ENCODE data around the gene LCMT2.

The LCMT2 gene

GRCh38 chr15:43329960-43330779 is at the start of gene LCMT2:
LCMT2 (minus strand) TSS chr15:43330573; CDS start chr15:43330489, 84 bp downstream.
- Mint-ChIP-seq H3K36me3 (peaks cover 17% of the 10 kb centered on the region), H3K27ac (peak within 1 kb of the TSS; percentile 97)

GRCh38 chr15:43378601-43379000 is 48.2 kb upstream of the LCMT2 start:
- Mint-ChIP-seq H3K9me3 (no peaks in the 10 kb centered on the region), H3K36me3 (peaks cover 22% of the 10 kb centered on the region), H3K27me3 (no peaks in the 10 kb centered on the region), H3K4me1 (peaks cover 11% of the 10 kb centered on the region), H3K27ac (no peak overlapping the region), H3K4me3 (no peak overlapping the region)

More at GRCh38 chr15:43329960-43330779, at the start of gene LCMT2:
- peaks cover 53% of the 10 kb centered on the region for H3K4me1 Mint-ChIP-seq
- peak within 1 kb of the TSS; percentile 93 for H3K4me3 Mint-ChIP-seq
- no peaks in the 10 kb centered on the region for H3K9me3 Mint-ChIP-seq
- H3K27me3 Mint-ChIP-seq, result no peaks in the 10 kb centered on the region

- Mint-ChIP-seq H3K4me3 (no peak overlapping the region), H3K36me3 (peaks cover 16% of the 10 kb centered on the region), H3K27me3 (no peaks in the 10 kb centered on the region), H3K4me1 (peaks cover 26% of the 10 kb centered on the region), H3K9me3 (no peaks in the 10 kb centered on the region), H3K27ac (no peak overlapping the region)
These were observed 45.8 kb upstream of the LCMT2 start for GRCh38 chr15:43376017-43376705.

GRCh38 chr15:43370975-43371974 is 40.9 kb upstream of the LCMT2 start, which contains the start of the genes TUBGCP4 and ZSCAN29:
TUBGCP4 (plus strand) TSS chr15:43371101; CDS start chr15:43371355, 254 bp downstream.
ZSCAN29 (minus strand) TSS chr15:43371043; CDS start chr15:43369913, 1,130 bp downstream.
- Mint-ChIP-seq H3K27ac (peak within 1 kb of the TSS; percentile 91), H3K4me1 (peaks cover 60% of the 10 kb centered on the region), H3K9me3 (peaks cover 12% of the 10 kb centered on the region), H3K4me3 (peak within 1 kb of the TSS; percentile 92), H3K36me3 (peaks cover 31% of the 10 kb centered on the region), H3K27me3 (no peaks in the 10 kb centered on the region)

- H3K4me3 Mint-ChIP-seq, result peak overlapping the region; percentile 92
- no peaks in the 10 kb centered on the region for H3K27me3 Mint-ChIP-seq
- H3K27ac Mint-ChIP-seq, result peak overlapping the region; percentile 90
- peaks cover 36% of the 10 kb centered on the region for H3K36me3 Mint-ChIP-seq
- H3K9me3 Mint-ChIP-seq, result peaks cover 12% of the 10 kb centered on the region
- peaks cover 61% of the 10 kb centered on the region for H3K4me1 Mint-ChIP-seq
These were observed 40.1 kb upstream of the LCMT2 start for GRCh38 chr15:43370310-43370974.

- peaks cover 7% of the 10 kb centered on the region for H3K4me1 Mint-ChIP-seq
- H3K27ac Mint-ChIP-seq, result no peak overlapping the region
- H3K9me3 Mint-ChIP-seq, result peaks cover 22% of the 10 kb centered on the region
- no peaks in the 10 kb centered on the region for H3K27me3 Mint-ChIP-seq
- H3K36me3 Mint-ChIP-seq, result peaks cover 65% of the 10 kb centered on the region
- no peak overlapping the region for H3K4me3 Mint-ChIP-seq
These were observed 31.0 kb upstream of the LCMT2 start for GRCh38 chr15:43361313-43361903.

- peaks cover 62% of the 10 kb centered on the region for H3K36me3 Mint-ChIP-seq
- H3K27me3 Mint-ChIP-seq, result no peaks in the 10 kb centered on the region
- no peak overlapping the region for H3K27ac Mint-ChIP-seq
- peaks cover under 1% of the 10 kb centered on the region for H3K4me1 Mint-ChIP-seq
- H3K4me3 Mint-ChIP-seq, result no peak overlapping the region
- peaks cover 20% of the 10 kb centered on the region for H3K9me3 Mint-ChIP-seq
These were observed 30.4 kb upstream of the LCMT2 start for GRCh38 chr15:43360821-43361220.

GRCh38 chr15:43352693-43353382 is 22.5 kb upstream of the LCMT2 start:
- no peaks in the 10 kb centered on the region for H3K9me3 Mint-ChIP-seq
- H3K36me3 Mint-ChIP-seq, result peaks cover 15% of the 10 kb centered on the region
- H3K4me1 Mint-ChIP-seq, result peaks cover 18% of the 10 kb centered on the region
- no peaks in the 10 kb centered on the region for H3K27me3 Mint-ChIP-seq
- H3K27ac Mint-ChIP-seq, result no peak overlapping the region
- H3K4me3 Mint-ChIP-seq, result no peak overlapping the region

- Mint-ChIP-seq H3K36me3 (peaks cover 14% of the 10 kb centered on the region), H3K27ac (no peak overlapping the region), H3K4me3 (no peak overlapping the region), H3K27me3 (no peaks in the 10 kb centered on the region), H3K9me3 (no peaks in the 10 kb centered on the region), H3K4me1 (no peaks in the 10 kb centered on the region)
These were observed 16.7 kb upstream of the LCMT2 start for GRCh38 chr15:43347114-43347513.

GRCh38 chr15:43346305-43346704 is 15.9 kb upstream of the LCMT2 start:
- Mint-ChIP-seq H3K27me3 (no peaks in the 10 kb centered on the region), H3K27ac (no peak overlapping the region), H3K36me3 (peaks cover 14% of the 10 kb centered on the region), H3K9me3 (no peaks in the 10 kb centered on the region), H3K4me3 (no peak overlapping the region), H3K4me1 (no peaks in the 10 kb centered on the region)

GRCh38 chr15:43330780-43331087 is 361 bp upstream of the LCMT2 start:
- Mint-ChIP-seq H3K36me3 (peaks cover 20% of the 10 kb centered on the region), H3K4me3 (peak overlapping the region; percentile 93), H3K27me3 (no peaks in the 10 kb centered on the region), H3K4me1 (peaks cover 51% of the 10 kb centered on the region), H3K27ac (peak overlapping the region; percentile 97), H3K9me3 (no peaks in the 10 kb centered on the region)

- H3K4me3 Mint-ChIP-seq, result peak overlapping the region; percentile 93
- peaks cover 53% of the 10 kb centered on the region for H3K4me1 Mint-ChIP-seq
- no peaks in the 10 kb centered on the region for H3K27me3 Mint-ChIP-seq
- peaks cover 14% of the 10 kb centered on the region for H3K36me3 Mint-ChIP-seq
- peak overlapping the region; percentile 97 for H3K27ac Mint-ChIP-seq
- H3K9me3 Mint-ChIP-seq, result no peaks in the 10 kb centered on the region
These were observed 985 bp downstream of the LCMT2 start for GRCh38 chr15:43329217-43329959.

- Mint-ChIP-seq H3K4me1 (peaks cover 33% of the 10 kb centered on the region), H3K27me3 (no peaks in the 10 kb centered on the region), H3K36me3 (peaks cover 10% of the 10 kb centered on the region), H3K27ac (no peak overlapping the region), H3K9me3 (no peaks in the 10 kb centered on the region), H3K4me3 (no peak overlapping the region)
These were observed 5.2 kb downstream of the LCMT2 start for GRCh38 chr15:43325039-43325684.
